ENCODE results near the gene PREX1.

PREX1 gene

GRCh38 chr20:48596334-48596898 lies 231.4 kb downstream of the PREX1 start:
- no peak for DNase-seq

GRCh38 chr20:48595495-48596333 lies 232.1 kb downstream of the PREX1 start:
- DNase-seq = no peak

DNA sequence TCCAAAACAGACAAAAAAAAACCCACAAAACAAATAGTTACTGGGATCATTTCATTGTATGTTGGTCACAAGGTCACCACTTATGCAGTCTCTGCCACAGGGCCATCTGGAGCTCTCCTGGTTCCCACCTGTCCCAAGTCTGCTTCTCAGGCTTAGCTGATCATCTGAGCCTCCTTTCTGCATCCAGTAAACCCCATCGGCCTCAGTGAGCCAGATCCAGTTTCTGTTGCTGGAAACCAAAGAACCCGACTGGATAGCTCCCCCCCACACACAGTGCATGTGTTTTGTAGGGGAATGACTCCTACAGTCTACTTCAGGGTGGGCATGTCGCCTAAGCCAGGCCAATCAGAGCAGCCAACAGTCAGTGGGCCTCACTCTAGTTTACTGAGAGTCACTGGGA lies 233.3 kb downstream of the PREX1 start:
- DNase-seq = no peak

DNA sequence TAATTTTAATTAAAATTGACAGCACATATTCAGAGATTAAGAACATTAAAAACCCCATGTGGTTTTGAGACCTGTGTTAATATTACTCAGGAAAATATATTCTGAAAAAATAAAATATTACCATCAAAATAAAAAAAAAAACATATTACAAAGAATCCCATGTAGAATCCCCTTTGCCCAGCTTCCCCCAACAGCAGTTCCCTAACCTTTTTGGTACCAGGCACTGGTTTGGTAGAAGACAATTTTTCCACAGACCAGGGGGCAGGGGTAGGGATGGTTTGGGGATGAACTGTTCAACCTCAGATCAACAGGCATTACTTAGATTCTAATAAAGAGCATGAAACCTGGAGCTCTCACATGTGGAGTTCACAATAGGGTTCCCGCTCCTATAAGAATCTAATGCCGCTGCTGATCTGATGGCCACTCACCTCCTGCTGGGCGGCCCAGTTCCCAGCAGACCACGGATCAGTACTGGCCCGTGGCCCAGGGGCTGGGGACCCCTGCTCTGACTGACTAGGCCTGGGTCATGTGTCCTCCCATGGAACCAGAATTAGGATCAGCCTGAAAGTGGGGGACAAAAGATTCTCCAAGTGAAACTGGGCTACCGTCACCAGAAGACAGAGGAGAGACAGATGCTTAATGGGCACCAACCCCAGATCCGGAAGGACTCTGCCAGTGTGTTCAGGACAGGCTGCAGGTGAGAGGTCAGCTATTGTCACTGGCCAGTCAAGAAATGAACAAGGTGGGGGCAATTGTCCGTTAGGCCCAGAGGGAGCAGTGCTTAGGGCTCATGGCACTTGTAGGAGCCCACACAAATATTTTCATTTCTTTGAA lies 235.5 kb downstream of the PREX1 start:
- no peak for DNase-seq

DNA sequence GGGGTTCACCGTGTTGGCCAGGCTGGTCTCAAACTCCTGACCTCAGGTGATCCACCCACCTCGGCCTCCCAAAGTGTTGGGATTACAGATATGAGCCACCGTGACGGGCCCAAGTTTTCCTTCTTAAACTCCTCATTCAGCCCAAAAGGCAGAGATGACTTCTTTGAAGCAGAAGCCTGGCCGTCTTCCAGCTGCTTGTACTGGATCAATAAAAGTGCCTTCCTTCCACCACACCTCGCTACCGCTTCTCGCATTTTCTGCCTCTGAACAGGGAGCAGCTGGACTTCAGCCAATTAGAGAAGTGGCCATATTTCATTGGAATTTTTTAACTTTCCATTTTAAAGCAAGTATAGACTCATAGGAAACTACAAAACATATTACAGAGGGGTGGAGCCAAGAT lies 241.1 kb downstream of the PREX1 start:
- DNase-seq = no peak

GRCh38 chr20:48585061-48585870 lies 242.5 kb downstream of the PREX1 start:
- DNase-seq = no peak

DNA sequence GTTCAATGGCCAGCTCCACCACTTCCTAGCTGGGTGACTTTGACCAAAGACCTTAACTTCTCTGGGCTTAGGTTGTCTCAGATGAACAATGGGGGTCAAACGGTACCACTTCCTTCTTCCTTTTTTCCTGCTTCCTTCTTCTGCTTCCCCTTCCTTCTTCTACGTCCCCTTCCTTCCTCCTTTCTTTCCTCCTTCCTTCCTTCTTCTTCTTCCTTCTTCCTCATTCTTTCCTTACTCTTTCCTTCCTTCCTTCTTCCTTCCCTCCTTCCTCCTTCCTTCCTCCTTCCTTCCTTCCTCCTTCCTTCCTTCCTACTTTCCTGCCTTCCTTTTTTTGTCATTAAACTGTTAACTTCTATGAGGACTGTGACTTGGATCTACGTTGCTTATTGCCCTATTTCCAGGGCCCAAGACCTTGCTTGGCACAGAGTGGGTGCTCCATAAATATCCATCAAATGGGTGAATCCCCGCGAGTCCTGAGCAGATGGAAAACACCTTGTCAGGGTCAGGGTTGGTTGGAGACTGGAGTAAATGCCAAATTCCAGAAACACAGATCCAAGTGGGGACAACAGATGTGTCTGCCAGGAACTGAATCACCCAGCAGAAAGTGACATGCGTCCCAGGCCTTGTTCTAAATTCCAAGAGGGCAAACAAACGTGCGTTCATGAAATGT lies 243.3 kb downstream of the PREX1 start:
- DNase-seq = no peak

DNA sequence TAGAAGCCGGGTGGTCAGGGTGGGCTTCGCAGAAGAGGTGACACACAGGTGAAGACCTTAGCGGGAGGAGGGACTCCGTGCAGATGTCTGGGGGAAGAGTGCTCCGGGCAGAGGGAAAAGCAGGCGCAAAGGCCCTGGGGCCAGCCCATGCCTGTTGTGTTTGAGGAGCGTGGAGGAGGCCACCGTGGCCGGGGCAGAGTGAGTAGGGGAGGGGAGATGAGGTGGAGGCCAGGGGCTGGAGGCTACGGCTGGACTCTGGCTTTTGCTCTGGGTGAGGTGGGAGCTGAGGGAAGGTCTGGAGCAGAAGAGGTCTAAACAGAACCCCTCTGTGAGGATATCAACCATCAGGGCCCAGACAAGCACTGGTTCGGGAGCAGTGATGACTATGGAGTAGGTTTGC lies 244.0 kb downstream of the PREX1 start:
- no peak for DNase-seq

DNA sequence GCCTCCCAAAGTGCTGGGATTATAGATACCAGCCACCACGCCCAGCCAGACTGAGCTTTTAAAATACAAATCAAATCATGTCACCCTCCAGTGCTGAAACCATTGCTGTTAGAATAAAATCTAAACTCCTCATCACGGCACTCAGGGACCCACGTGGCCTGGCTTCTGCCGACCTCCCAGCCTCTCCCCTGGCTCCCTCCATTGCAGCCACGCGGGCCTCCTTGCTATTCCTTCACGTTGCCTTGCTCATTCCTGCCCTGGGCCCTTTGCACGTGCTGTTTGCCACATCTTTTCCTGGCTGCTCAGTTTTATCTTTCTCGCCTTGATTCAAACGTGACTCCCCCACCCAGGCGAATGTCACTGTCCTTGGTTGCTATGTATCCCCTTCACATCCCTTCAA lies 244.6 kb downstream of the PREX1 start:
- DNase-seq = no peak

DNA sequence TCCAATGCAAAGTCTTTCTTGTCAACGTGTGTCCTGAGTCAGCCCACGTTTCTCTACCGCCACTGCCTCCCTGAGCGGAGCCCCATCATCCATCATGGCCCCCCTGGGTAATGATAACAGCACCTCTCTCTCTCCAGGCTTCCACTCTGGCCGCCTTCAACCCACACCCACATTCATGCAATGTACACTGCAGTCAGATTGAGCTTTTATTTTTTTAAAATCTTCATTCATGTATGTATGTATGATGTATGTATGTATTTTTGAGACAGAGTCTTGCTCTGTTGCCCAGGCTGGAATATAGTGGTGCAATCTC lies 245.2 kb downstream of the PREX1 start:
- DNase-seq = no peak

DNA sequence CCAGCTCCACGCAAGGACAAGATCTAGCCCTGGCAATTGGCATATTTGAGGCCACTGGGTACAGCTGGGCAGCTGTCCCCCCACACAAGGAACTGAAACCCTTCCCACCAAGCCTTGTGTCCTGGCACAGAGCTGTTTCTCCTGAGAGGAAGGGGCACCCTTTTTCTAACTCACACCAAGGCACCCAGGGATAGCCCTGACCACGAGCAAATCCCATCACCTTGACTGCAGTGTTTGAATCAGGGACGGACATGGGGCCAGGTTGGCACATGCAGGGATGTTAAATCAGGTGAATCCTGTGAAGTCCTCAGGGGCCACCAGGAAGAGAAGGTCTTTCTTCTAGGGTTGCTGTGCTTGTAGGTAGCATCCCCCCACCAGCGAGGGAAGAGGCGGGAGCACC lies 246.6 kb downstream of the PREX1 start:
- no peak for DNase-seq

DNA sequence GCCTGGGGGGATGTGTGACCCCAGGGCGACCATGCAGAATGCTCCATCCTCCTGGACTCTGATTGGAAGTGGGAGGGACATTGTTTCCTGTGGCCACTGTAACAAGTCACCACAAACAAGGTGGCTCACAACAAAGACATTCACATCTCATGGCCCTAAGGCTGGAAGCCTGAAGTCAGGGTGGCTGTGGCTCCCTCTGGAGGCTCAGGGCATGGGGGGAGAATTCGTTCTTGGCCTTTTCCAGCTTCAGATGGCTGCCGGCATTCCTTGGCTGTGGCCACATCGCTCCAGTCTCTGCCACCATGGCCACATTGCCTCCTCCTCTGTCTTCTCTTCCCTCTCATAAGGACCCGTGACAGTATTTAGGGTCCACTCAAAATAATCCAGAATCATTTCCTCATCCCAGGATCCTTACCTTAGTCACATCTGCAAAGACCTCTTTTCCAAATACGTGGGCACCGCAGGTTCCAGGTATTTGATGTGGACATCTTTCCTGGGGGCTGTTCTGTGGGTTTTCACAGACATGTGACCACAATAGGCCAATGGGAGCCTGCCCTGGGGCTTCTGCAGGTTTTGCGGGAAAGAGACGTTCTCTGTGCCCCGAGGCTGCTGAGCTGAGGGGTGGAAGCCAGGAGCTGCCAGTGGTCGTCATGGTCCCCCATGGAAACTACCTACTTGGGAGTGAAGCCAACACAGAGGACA lies 249.3 kb downstream of the PREX1 start:
- DNase-seq = no peak

- DNase-seq = no peak
These were observed 250.2 kb downstream of the PREX1 start for GRCh38 chr20:48577557-48577956.

- no peak for DNase-seq
These were observed 253.4 kb downstream of the PREX1 start for GRCh38 chr20:48574383-48574782.
